GM19240 (cell line): ENCODE measurements around the gene TRPT1.

ENCODE experiments used
- DNase-seq: peaks from one replicate; pipeline ENCODE4 v3.0.0; 2011; ENCODE audit warnings: low spot score; ENCODE audit not compliant: insufficient read length

TRPT1 gene

DNA sequence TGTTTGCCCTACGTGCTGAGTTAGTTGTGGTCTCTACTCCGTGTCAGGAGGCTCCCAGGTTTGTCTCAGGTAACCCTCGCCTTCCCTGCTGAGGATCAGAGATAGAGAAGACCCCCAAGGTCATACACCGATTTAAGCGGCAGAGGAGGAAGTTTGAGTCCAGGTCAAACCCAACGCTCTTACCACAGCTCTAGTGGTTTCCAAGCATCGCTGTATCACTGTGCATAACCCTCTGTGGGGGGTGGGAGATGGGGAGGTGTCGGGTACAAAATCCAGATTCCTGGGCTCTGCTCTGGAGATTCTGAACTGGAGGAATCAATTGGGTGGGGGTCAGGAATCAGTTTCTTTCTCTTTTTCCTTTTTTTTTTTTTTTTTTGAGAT, 5.0 kb upstream of the TRPT1 start:
- no peak for DNase-seq

DNA sequence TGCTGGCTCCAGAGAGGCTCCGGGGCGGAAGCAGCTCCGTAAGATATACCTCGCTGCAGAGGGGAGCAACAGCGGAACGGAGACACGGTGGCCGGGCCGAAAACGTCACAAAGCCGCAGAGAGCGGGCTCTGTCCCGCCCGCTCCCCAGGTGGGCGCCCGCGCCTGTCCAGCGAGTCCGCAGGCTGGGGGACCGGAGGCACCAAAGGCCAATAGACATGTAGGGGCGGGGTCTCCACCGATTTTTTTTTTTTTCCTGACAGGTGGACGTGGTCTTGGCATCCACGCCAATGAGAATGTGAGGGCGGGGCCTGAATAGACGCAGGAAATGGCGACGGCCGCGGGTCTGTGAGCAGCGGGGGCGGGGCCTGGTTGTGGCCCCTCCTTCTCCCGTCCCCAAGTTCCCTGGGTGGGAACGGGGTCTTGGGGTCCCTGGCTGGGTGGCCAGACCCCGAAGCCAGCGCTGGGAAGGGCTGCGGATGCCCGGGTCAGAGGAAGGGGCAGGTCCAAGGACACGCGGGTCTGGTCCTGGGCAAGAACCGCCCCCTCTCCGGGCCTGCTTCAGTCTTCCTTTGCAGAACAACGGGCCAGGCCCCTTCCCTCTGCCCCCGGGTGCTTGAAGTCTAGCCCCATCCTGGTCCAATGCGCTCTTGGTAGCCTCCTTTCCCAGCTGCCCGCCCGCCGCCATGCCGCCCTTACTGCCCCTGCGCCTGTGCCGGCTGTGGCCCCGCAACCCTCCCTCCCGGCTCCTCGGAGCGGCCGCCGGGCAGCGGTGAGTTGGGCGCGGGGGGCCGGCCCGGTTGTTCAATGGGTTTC, 4.4 kb upstream of the TRPT1 start, which contains the start of gene DNAJC4:
Gene DNAJC4 (plus strand): TSS at position 378 of the 814 bp plus-strand sequence. CDS start 307 bp downstream, at position 685.
- DNase-seq: peak; percentile 93

DNA sequence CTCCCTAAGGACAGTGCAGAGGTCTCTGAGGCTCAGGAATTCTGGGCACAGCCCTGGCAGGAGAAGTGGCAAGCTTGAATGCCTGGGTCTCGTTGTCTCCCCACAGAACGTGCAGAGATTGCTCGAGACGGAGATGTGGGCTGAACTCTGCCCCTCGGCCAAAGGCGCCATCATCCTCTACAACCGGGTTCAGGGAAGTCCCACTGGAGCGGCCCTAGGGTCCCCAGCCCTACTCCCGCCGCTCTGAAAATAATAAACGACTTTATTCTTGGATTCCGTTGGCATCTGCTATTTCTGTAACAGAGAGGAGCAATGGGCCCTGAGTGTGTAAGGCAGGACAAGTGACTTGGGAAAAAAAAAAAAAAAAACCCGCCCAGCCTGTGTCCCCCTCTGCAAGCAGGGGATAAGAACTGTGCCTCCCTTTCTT, 3.8 kb upstream of the TRPT1 start:
- DNase-seq: no peak

DNA sequence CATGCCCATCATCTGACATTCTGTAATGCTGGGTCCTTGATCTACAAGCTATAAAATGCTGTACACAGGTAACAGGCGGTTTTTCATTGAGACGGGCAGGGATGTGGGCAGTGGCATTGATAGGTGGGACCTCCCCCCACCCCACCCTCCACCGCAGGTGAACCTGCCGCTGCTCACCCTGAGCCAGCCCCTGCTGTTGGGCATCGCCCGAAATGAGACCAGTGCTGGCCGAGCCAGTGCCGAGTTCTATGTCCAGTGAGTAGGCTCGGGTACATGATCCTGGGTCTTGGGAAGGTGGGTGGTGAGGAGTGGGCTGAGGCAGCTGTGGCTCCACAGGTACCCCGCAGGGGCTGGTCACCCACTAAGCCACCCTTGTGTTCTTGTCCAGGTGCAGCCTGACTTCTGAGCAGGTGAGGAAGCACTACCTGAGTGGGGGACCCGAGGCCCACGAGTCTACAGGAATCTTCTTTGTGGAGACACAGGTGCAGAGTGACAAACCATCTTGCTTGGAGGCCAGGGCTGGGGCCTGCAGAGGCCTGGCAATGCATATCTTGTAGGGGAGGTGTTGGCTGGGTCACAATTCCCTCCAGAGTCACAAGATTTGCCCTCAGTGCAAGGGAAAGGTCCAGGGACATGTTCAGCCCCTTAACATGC, 3.2 kb upstream of the TRPT1 start:
- DNase-seq: no peak

DNA sequence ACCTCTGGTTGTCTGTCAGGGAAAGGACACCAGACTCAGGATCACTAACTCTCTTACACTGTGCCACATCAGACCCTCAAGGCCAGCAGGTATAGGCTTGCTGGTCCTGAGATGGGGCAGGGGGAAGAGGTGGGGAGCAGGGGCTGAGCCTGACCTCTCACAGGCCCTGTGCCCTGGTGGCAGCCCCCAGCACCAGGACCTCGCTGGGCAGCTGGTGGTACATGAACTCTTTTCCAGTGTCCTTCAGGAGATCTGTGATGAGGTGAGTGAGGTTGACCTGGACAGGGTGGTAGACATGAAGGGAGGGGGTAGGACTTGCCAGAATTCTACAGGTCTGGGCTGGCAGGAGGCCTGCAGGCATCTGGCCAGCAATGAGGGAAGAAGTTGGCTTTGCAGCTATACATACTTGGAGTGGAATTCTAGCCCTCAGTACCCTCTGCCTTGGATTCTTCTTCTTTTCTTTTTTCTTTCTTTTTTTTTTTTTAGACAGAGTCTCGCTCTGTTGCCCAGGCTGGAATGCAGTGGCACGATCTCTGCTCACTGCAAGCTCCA, 1.5 kb upstream of the TRPT1 start:
- DNase-seq: no peak

- DNase-seq: no peak
These were observed 593 bp upstream of the TRPT1 start for GRCh38 chr11:64226507-64227051.

DNA sequence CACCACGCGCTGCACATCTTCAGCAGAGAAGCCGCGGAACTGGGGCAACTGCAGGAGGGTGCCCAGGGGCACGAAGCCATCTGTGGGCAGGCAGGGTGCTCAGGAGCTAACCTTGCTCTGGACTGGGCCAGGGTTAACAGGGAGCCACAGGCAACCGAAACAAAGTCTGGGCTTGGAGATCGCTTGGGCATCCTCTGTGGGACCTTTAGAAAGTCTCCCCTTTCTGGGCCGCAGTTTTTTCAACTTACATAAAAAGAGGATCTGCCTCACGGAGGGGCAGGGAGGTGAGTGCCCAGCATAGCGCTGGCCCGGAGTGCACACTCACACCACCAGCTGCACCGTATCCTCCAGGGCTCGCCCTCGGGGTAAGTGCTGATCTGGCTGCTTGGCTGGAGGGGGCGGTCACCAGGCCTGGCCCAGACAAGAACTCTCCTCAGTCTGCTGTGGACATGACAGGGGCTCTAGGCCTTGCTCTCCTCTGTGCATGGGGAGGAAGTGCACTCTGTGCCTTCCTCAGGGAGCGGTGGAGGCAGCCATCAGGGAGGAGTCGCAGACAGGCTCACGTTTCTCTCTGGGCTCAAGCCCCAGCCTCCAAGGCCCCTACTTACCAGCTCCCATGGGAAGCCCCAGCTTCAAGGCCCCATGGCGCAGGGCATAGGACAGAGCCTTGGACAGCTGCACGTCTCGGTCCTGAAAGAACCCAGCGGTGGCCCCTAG, 937 bp downstream of the TRPT1 start:
- DNase-seq: no peak

DNA sequence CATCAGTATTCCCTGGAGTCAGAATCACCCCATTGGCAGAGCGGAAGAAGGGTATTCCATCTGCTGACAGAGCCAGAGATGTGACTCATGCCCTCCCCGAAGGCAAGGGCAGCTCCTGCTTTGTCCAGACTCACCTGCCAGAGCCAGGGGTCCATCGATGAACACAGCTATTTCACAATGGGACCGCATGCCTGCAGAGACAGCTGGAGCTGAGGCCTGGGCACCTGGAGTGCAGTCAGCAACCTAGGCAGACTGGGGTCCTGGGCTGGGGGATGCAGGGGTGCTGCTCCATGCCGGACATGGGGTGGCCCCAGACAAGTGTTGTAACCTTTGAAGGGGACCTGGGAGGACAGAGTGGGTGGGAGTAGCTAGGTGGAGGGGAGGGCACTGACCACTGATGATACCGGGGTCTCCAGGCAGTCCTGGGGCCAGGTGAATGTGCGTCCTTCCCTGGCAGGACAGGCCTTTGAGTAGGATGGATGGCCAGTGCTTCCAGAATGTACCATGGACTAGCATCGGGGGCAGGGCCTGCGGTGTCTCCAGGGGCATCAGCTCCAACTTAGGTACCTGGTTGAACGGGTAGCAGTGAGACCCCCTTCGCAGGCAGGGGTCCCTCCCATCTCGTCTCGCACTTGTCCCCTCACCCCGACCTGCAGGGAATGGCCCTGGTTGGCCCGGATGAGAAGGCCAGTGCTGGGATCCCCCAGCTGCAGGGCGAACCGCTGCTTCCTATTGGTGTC, 1.7 kb downstream of the TRPT1 start:
- DNase-seq: no peak

- DNase-seq: no peak
These were observed 2.9 kb downstream of the TRPT1 start for GRCh38 chr11:64223001-64223651.

- DNase-seq: no peak
These were observed 3.4 kb downstream of the TRPT1 start for GRCh38 chr11:64222651-64223000.

DNA sequence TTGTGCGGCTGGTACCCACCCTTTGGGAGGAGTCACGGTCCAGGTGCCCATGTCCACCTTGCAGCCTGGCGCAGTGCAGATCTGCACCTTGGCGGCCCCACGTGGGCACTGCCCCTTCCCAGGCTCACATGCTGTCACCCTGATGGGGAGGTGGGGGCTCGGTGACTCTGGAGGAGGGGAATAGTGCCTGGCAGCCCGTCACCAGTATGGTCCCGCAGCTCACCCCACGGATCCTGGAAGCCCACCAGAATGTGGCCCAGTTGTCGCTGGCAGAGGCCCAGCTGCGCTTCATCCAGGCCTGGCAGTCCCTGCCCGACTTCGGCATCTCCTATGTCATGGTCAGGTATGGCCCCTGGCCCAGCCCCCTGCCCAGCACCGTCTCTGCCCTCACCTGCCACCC, 5.2 kb downstream of the TRPT1 start:
- no peak for DNase-seq

GRCh38 chr11:64220271-64220670, 5.7 kb downstream of the TRPT1 start:
- no peak for DNase-seq

DNA sequence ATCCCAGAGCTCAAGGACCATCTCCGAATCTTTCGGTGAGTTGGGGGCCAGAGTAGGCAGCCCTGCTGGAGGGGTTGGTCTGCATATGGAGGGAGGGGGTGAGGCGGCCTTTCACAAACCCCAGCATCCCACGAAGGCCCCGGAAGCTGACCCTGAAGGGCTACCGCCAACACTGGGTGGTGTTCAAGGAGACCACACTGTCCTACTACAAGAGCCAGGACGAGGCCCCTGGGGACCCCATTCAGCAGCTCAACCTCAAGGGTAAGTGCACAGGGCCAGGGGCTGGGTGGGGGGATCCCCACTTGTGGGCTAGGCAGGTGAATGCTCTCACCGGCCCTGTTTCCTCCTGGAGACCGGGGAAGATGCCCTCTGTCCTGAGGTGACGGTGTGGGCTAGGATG, 6.2 kb downstream of the TRPT1 start:
- DNase-seq: no peak

DNA sequence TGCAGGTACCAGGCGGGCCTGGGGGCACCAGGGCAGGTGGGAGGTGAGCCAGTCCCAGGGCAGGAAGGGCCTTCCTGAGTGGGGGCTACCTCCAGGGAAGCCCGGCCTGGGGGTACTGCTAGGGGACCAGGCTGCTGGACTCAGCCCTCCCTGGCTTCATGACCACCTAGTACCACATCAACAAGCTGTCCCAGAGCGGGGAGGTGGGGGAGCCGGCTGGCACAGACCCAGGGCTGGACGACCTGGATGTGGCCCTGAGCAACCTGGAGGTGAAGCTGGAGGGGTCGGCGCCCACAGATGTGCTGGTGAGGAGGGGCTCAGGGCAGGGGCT, 6.7 kb downstream of the TRPT1 start:
- no peak for DNase-seq

- DNase-seq: no peak
These were observed 7.2 kb downstream of the TRPT1 start for GRCh38 chr11:64218628-64219353.

GRCh38 chr11:64216879-64217278, 9.1 kb downstream of the TRPT1 start:
- no peak for DNase-seq

DNA sequence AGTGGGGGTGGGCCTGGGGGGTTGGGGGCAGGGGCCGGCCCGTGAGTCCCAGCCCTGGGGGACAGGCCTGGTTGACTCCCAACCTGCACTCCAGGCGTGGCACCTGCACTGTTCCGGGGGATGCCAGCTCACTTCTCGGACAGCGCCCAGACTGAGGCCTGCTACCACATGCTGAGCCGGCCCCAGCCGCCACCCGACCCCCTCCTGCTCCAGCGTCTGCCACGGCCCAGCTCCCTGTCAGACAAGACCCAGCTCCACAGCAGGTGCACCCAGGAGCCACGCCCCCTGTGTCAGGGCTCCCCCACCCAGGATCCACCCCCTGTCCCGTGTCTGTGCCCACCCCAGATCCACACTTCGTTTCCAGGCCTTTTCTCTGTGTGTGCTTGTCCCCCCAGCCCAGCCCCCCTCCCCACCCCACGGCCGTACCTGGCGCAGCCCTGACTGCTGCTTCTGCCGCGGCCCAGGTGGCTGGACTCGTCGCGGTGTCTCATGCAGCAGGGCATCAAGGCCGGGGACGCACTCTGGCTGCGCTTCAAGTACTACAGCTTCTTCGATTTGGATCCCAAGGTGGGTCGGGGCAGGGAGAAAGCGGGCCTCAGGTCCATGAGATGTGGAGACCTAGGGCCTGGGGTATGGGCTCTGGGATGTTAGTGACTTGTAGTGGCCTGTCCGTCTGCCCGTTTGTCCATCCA, 14.7 kb downstream of the TRPT1 start:
- no peak for DNase-seq

DNA sequence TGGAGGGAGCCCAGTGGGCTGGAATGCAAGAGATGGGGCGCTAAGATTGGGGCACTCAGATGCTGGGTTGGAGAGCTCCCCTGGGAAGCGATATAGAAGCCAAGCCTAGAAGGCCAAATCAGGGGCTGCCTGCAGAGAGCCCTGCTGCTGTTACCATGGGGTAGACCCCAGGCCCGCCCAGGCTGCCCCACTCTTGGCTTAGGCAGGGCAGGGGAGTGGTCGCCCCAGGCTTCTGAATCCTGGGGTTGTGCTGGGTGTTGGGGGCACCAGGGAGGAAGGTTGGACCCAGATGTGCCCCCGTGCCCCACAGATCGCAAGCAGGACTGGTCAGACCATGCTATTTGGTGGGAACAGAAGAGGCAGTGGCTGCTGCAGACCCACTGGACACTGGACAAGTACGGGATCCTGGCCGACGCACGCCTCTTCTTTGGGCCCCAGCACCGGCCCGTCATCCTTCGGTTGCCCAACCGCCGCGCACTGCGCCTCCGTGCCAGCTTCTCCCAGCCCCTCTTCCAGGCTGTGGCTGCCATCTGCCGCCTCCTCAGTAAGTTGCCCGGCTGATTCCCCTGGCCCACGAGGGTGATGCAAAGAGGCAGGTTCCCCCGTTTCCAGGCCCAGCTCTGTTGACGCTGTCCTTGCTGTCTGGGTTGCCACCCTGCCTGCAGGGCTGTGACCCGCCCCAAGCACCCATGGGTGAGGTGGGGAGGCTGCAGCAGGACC, 15.5 kb downstream of the TRPT1 start:
- DNase-seq: no peak

- no peak for DNase-seq
These were observed 16.5 kb downstream of the TRPT1 start for GRCh38 chr11:64209563-64209843.
